Endodermal cell (in vitro differentiated cells): ENCODE data around the gene MIB2. TPM values are rescaled to one million over a fixed set of nuclear protein-coding genes. Genes with fewer than 3 reads are reported as not detected.

Source experiments
- DNase-seq: peaks from one replicate; pipeline ENCODE4 v3.0.0-alpha.2; 2017
- H3K27ac ChIP-seq: 2 replicates; pipeline ENCODE4 v1.5.1; 2013; ENCODE audit warnings: mild to moderate bottlenecking, low read depth, low read length, moderate library complexity
- H3K27me3 ChIP-seq: 2 replicates; pipeline ENCODE4 v1.6.1; 2013; ENCODE audit warnings: mild to moderate bottlenecking, low read length, moderate library complexity; ENCODE audit not compliant: insufficient read depth, control insufficient read depth, poor library complexity, severe bottlenecking
- H3K36me3 ChIP-seq: 2 replicates; pipeline ENCODE4 v1.7.0; 2013; ENCODE audit warnings: mild to moderate bottlenecking, low read length, moderate library complexity; ENCODE audit not compliant: control insufficient read depth, insufficient read depth
- H3K4me1 ChIP-seq: one replicate; pipeline ENCODE4 v1.7.0; 2013; ENCODE audit warnings: low read length; ENCODE audit not compliant: control insufficient read depth, insufficient read depth
- H3K4me3 ChIP-seq: 2 replicates; pipeline ENCODE4 v1.5.1; 2013; ENCODE audit warnings: mild to moderate bottlenecking, low read length, moderate library complexity
- H3K9ac ChIP-seq: 2 replicates; pipeline ENCODE4 v1.6.1; 2013; ENCODE audit warnings: mild to moderate bottlenecking, low read length, moderate library complexity; ENCODE audit not compliant: poor library complexity, severe bottlenecking; ENCODE audit errors: extremely low read depth
- H3K9me3 ChIP-seq: 2 replicates; pipeline ENCODE4 v1.6.1; 2013; ENCODE audit warnings: mild to moderate bottlenecking, low read length, moderate library complexity; ENCODE audit not compliant: control insufficient read depth
- H3K27ac Mint-ChIP-seq: 2 replicates; pipeline ENCODE4 v1.8.0; 2020; ENCODE audit warnings: mixed read lengths
- H3K27me3 Mint-ChIP-seq: 2 replicates; pipeline ENCODE4 v1.8.0; 2021; ENCODE audit warnings: mild to moderate bottlenecking, mixed read lengths; ENCODE audit not compliant: insufficient read depth
- H3K36me3 Mint-ChIP-seq: 2 replicates; pipeline ENCODE4 v1.8.0; 2020; ENCODE audit warnings: low read depth, mixed read lengths
- H3K4me1 Mint-ChIP-seq: 2 replicates; pipeline ENCODE4 v1.8.0; 2020; ENCODE audit warnings: mixed read lengths
- H3K4me3 Mint-ChIP-seq: 2 replicates; pipeline ENCODE4 v1.8.0; 2020; ENCODE audit warnings: mild to moderate bottlenecking, moderate library complexity, mixed read lengths
- H3K9me3 Mint-ChIP-seq: 2 replicates; pipeline ENCODE4 v1.8.0; 2020; ENCODE audit warnings: mild to moderate bottlenecking, mixed read lengths
- WGBS, 2 experiments: methylation state at CpG; one replicate each; pipeline versions ENCODE4 v1.1.5 to v1.1.7; 2013; ENCODE audit warnings: missing lambda C conversion rate in 2 of 2, mixed read lengths in 1 of 2; ENCODE audit not compliant: insufficient coverage in 1 of 2, insufficient read length in 1 of 2; 5-methylcytosine and 5-hydroxymethylcytosine counted together
- total RNA-seq, 2 donors: library from RNA; stranded (reverse); fragmentation: NEBNext Ultra II Directional in 1 of 2; extraction: Animal tissue kit (Norgen Biotek cat#: 25700) in 1 of 2; gene quantifications; 2 replicates in 1 of 2; 3 replicates in 1 of 2; pipeline ENCODE4 v1.2.1, GENCODE V29; 2021
- TF ChIP-seq, protein P1 (sequence below): fragments of 200-600 bp; sonication (generic); conservative IDR thresholded peaks from 2 replicates; pipeline ENCODE4 v1.5.0; 2021; ENCODE audit warnings: antibody characterized with exemption, mild to moderate bottlenecking

MIB2 gene
- total RNA-seq, 2 donors from 2014 or later: 77.4 to 97.9 TPM

GRCh38 chr1:1625404-1625775 is 10.1 kb downstream of the MIB2 start:
- H3K9me3 ChIP-seq: no peaks in the 10 kb centered on the region
- no peak for DNase-seq
- H3K27me3 ChIP-seq: no peaks in the 10 kb centered on the region
- no peak overlapping the region for H3K27ac Mint-ChIP-seq
- H3K27ac ChIP-seq: no peak overlapping the region
- TF ChIP-seq, protein P1, sequence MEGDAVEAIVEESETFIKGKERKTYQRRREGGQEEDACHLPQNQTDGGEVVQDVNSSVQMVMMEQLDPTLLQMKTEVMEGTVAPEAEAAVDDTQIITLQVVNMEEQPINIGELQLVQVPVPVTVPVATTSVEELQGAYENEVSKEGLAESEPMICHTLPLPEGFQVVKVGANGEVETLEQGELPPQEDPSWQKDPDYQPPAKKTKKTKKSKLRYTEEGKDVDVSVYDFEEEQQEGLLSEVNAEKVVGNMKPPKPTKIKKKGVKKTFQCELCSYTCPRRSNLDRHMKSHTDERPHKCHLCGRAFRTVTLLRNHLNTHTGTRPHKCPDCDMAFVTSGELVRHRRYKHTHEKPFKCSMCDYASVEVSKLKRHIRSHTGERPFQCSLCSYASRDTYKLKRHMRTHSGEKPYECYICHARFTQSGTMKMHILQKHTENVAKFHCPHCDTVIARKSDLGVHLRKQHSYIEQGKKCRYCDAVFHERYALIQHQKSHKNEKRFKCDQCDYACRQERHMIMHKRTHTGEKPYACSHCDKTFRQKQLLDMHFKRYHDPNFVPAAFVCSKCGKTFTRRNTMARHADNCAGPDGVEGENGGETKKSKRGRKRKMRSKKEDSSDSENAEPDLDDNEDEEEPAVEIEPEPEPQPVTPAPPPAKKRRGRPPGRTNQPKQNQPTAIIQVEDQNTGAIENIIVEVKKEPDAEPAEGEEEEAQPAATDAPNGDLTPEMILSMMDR: no peak
- H3K4me3 Mint-ChIP-seq: no peak overlapping the region
- H3K36me3 Mint-ChIP-seq: peaks cover 4% of the 10 kb centered on the region
- no peaks in the 10 kb centered on the region for H3K4me1 ChIP-seq
- H3K27me3 Mint-ChIP-seq: peaks cover 2% of the 10 kb centered on the region
- no peak overlapping the region for H3K4me3 ChIP-seq
- 93% methylated on average over 22 to 28 of the region's 28 CpGs for WGBS, 2 experiments
- no peaks in the 10 kb centered on the region for H3K4me1 Mint-ChIP-seq
- peaks cover 2% of the 10 kb centered on the region for H3K9me3 Mint-ChIP-seq
- no peaks in the 10 kb centered on the region for H3K36me3 ChIP-seq
- no peak overlapping the region for H3K9ac ChIP-seq

DNA sequence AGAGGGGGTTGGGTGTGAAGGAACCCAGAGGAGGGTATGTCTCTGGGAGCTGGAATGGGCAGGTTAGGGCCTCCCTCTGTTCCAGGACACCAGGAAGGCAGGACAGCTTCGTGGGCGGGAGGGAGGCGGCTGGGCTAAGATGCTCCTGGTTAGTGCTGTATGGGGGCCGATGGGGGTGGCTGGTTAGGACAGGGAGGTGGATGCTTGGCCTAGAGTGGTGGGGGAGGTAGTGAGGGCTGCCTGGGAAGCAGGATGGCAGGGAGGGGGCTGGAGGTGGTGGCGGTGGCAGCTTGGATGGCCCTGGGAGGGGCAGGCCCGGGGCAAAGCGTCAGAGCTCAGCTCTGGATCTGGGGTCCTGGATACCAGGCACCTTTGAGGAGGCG is 10.5 kb downstream of the MIB2 start:
- Mint-ChIP-seq H3K27ac (no peak overlapping the region), H3K27me3 (peaks cover 3% of the 10 kb centered on the region), H3K9me3 (peaks cover 2% of the 10 kb centered on the region), H3K4me3 (no peak overlapping the region), H3K4me1 (no peaks in the 10 kb centered on the region), H3K36me3 (peaks cover 4% of the 10 kb centered on the region)
- H3K9me3 ChIP-seq: no peaks in the 10 kb centered on the region
- no peak overlapping the region for H3K4me3 ChIP-seq
- no peak overlapping the region for H3K9ac ChIP-seq
- TF ChIP-seq, protein P1: no peak
- DNase-seq: peak; percentile 51
- H3K4me1 ChIP-seq: no peaks in the 10 kb centered on the region
- H3K36me3 ChIP-seq: no peaks in the 10 kb centered on the region
- 91 to 93% methylated on average over 3 to 8 of the region's 8 CpGs for WGBS, 2 experiments
- no peaks in the 10 kb centered on the region for H3K27me3 ChIP-seq
- no peak overlapping the region for H3K27ac ChIP-seq

DNA sequence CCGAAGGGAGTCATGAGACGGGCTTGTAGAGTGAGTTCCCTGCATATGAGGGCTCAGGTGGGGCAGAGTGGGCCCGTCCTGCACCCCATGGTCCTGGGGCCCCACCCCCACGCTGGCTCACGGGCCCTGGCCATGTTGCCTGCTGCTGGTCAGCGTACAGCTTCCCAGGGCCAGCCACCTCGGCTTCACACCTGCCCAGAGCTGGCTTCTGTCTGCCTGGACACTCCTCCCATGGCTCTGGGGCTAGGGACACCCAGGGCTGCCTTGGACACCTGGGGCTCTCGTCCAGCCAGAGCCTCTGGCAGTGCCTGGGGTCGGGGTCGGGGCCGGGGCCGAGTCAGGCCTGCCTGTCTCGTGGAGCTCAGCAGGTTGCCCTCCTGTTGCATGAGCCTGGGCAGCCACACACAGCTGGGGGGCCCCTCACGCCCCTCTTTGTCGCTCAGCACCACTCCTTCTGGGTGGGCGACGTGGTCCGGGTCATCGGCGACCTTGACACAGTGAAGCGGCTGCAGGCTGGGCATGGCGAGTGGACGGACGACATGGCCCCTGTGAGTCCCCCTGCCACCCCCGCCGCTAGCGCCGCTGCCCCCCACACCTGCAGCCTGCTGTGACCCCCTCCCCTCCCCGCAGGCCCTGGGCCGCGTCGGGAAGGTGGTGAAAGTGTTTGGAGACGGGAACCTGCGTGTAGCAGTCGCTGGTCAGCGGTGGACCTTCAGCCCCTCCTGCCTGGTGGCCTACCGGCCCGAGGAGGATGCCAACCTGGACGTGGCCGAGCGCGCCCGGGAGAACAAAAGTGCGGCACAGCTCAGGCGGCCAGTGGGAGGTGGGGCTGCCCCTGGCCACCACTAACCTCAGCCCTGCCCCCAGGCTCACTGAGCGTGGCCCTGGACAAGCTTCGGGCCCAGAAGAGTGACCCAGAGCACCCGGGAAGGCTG is 11.2 kb downstream of the MIB2 start:
- no peak overlapping the region for H3K4me3 Mint-ChIP-seq

More for the DNA sequence above, 11.2 kb downstream of the MIB2 start:
- Mint-ChIP-seq H3K27ac (no peak overlapping the region), H3K4me1 (no peaks in the 10 kb centered on the region), H3K27me3 (peaks cover 8% of the 10 kb centered on the region), H3K36me3 (peaks cover 4% of the 10 kb centered on the region), H3K9me3 (peaks cover 2% of the 10 kb centered on the region)
- Histone ChIP-seq H3K4me1 (no peaks in the 10 kb centered on the region), H3K9ac (no peak overlapping the region), H3K4me3 (no peak overlapping the region), H3K27me3 (peaks cover 4% of the 10 kb centered on the region), H3K36me3 (no peaks in the 10 kb centered on the region), H3K9me3 (no peaks in the 10 kb centered on the region), H3K27ac (no peak overlapping the region)
- WGBS, 2 experiments: 89 to 95% methylated on average over 22 to 48 of the region's 48 CpGs
- TF ChIP-seq, protein P1: no peak
- DNase-seq: no peak
